Naive thymus-derived CD4-positive, alpha-beta T cell (primary cell): ENCODE measurements around the gene PPM1H. TPM values are rescaled to one million over a fixed set of nuclear protein-coding genes. Genes with fewer than 3 reads are reported as not detected.

Experiments
- ATAC-seq: fragments of 150-1000 bp; cut with Tn5 transposase; 2 replicates; pipeline ENCODE4 v1.10.0; 2021; ENCODE audit warnings: mild to moderate bottlenecking, moderate library complexity
- CTCF ChIA-PET: fragments of 350-600 bp; sonication (Branson Sonifier 250); formaldehyde crosslinking; loops from one replicate; lab custom pipeline; 2021; ENCODE audit warnings: antibody characterized with exemption; lab: Charles Lee
- POLR2A ChIA-PET: fragments of 350-600 bp; sonication (Branson Sonifier 250); formaldehyde crosslinking; loops from one replicate; lab custom pipeline; 2021; ENCODE audit warnings: antibody characterized with exemption, inconsistent platforms; lab: Charles Lee
- DNase-seq, 9 donors: peaks; one replicate each; pipeline versions ENCODE4 v3.0.0 to v3.0.0-alpha.2; 2020 to 2022; ENCODE audit warnings: mixed read lengths in 1 of 9
- H3K27ac ChIP-seq: one replicate; pipeline ENCODE4 v1.7.0; 2013; ENCODE audit warnings: mild to moderate bottlenecking, low read depth, low read length, moderate library complexity
- H3K27me3 ChIP-seq, 2 donors: one replicate each; pipeline ENCODE4 v1.7.0; 2013; ENCODE audit warnings: low read length in 2 of 2, mild to moderate bottlenecking in 2 of 2, moderate library complexity in 2 of 2; ENCODE audit not compliant: control insufficient read depth in 2 of 2, insufficient read depth in 2 of 2
- H3K36me3 ChIP-seq, 3 experiments: 1 replicate in 2 of 3; 2 replicates in 1 of 3; pipeline ENCODE4 v1.7.0; 2013; ENCODE audit warnings: low read length in 3 of 3, mild to moderate bottlenecking in 3 of 3, moderate library complexity in 1 of 3; ENCODE audit not compliant: insufficient read depth in 3 of 3, control insufficient read depth in 2 of 3
- H3K4me1 ChIP-seq, 2 donors: one replicate each; pipeline ENCODE4 v1.7.0; 2013; ENCODE audit warnings: low read length in 2 of 2, mild to moderate bottlenecking in 2 of 2, moderate library complexity in 1 of 2; ENCODE audit not compliant: control insufficient read depth in 2 of 2, insufficient read depth in 2 of 2
- H3K4me3 ChIP-seq: 2 replicates; pipeline ENCODE4 v1.7.0; 2013; ENCODE audit warnings: mild to moderate bottlenecking, low read length
- H3K9me3 ChIP-seq, 3 experiments: 1 replicate in 2 of 3; 2 replicates in 1 of 3; pipeline ENCODE4 v1.7.0; 2013; ENCODE audit warnings: low read length in 3 of 3; ENCODE audit not compliant: control insufficient read depth in 2 of 3
- H3K27ac Mint-ChIP-seq, 9 donors: one replicate each; pipeline ENCODE4 v1.8.0; 2020 to 2022; ENCODE audit warnings: mixed read lengths in 9 of 9, mild to moderate bottlenecking in 8 of 9, moderate library complexity in 5 of 9, inconsistent platforms in 2 of 9
- H3K27me3 Mint-ChIP-seq, 5 donors: one replicate each; pipeline ENCODE4 v1.8.0; 2021 to 2022; ENCODE audit warnings: mixed read lengths in 5 of 5, mild to moderate bottlenecking in 1 of 5
- H3K36me3 Mint-ChIP-seq, 5 donors: one replicate each; pipeline ENCODE4 v1.8.0; 2020 to 2022; ENCODE audit warnings: mixed read lengths in 5 of 5, mild to moderate bottlenecking in 3 of 5, inconsistent platforms in 1 of 5
- H3K4me1 Mint-ChIP-seq, 7 donors: one replicate each; pipeline ENCODE4 v1.8.0; 2020 to 2022; ENCODE audit warnings: mixed read lengths in 7 of 7, mild to moderate bottlenecking in 3 of 7, inconsistent platforms in 1 of 7
- H3K4me3 Mint-ChIP-seq, 10 donors: one replicate each; pipeline ENCODE4 v1.8.0; 2020 to 2022; ENCODE audit warnings: mild to moderate bottlenecking in 10 of 10, mixed read lengths in 10 of 10, moderate library complexity in 6 of 10, inconsistent platforms in 2 of 10
- H3K9me3 Mint-ChIP-seq, 11 donors: one replicate each; pipeline ENCODE4 v1.8.0; 2020 to 2022; ENCODE audit warnings: mixed read lengths in 11 of 11, mild to moderate bottlenecking in 4 of 11, inconsistent platforms in 1 of 11, moderate library complexity in 1 of 11
- intact Hi-C, 2 donors: fragments of 100-400 bp; cut with micrococcal nuclease; formaldehyde crosslinking; loops; one replicate each; pipeline ENCODE4 v1.15.1; 2023
- polyA plus RNA-seq, 2 donors: library from polyadenylated mRNA; unstranded; fragments of 300-500 nt; fragmentation: Illumina TruSeq; gene quantifications; one replicate each; pipeline ENCODE4 v1.2.3, GENCODE V29; 2021
- total RNA-seq, 6 experiments: library from RNA in 5 of 6; stranded (reverse) in 5 of 6; gene quantifications; 1 replicate in 5 of 6; 2 replicates in 1 of 6; pipeline ENCODE4 v1.2.3 and lab custom pipeline; 2021 to 2026

Gene PPM1H
- total RNA-seq (1 to 10 TPM in 1 of 5 experiments, under 1 TPM in 2, not detected in 2; 0.08 to 2.1 (median 0.34) TPM), polyA plus RNA-seq (not detected), total RNA-seq (lab: John Stamatoyannopoulos, UW) (not detected)

GRCh38 chr12:62934799-62935674 lies at the start of gene PPM1H:
Gene PPM1H (minus strand): TSS chr12:62935150. CDS start chr12:62934736, 414 bp downstream.
- Mint-ChIP-seq H3K4me3 (peak within 1 kb of the TSS; percentile 76 to 88 (median 84)), H3K27ac (no peak within 1 kb of the TSS), H3K9me3 (peaks cover 0 to 3% (median 0%) of the 10 kb centered on the region in 11 donors), H3K36me3 (peaks cover 0 to 2% (median 0%) of the 10 kb centered on the region in 5 donors), H3K4me1 (peaks cover 12 to 14% (median 13%) of the 10 kb centered on the region in 7 donors), H3K27me3 (peaks cover 33 to 61% (median 38%) of the 10 kb centered on the region in 5 donors)
- intact Hi-C loops = no loop called here
- Histone ChIP-seq H3K27me3 (peaks cover 6 to 7% of the 10 kb centered on the region in 2 donors), H3K27ac (no peak within 1 kb of the TSS), H3K4me1 (no peaks in the 10 kb centered on the region), H3K9me3 (no peaks in the 10 kb centered on the region), H3K4me3 (peak within 1 kb of the TSS; percentile 30), H3K36me3 (no peaks in the 10 kb centered on the region)
- peak; percentile 81 for ATAC-seq
- ChIA-PET POLR2A (no interaction called here), CTCF (interaction anchor here (0.6 kb wide), 1 partner anchor 689 kb away, joined by 4 read pairs; no protein-coding TSS in a partner anchor)
- peak in 6 of 9 donors; percentile 4 to 14 (median 9) for DNase-seq

- Histone ChIP-seq H3K27me3 (no peaks in the 10 kb centered on the region), H3K27ac (no peak overlapping the region), H3K4me3 (no peak overlapping the region), H3K9me3 (no peaks in the 10 kb centered on the region), H3K4me1 (no peaks in the 10 kb centered on the region), H3K36me3 (no peaks in the 10 kb centered on the region)
- intact Hi-C loops = no loop called here
- DNase-seq (no peak), ATAC-seq (no peak)
- ChIA-PET CTCF (no interaction called here), POLR2A (no interaction called here)
- Mint-ChIP-seq H3K27me3 (peaks cover 0 to 4% (median 0%) of the 10 kb centered on the region in 5 donors), H3K4me3 (no peak overlapping the region), H3K4me1 (no peaks in the 10 kb centered on the region), H3K27ac (no peak overlapping the region), H3K9me3 (peaks cover 0 to 4% (median 0%) of the 10 kb centered on the region in 11 donors), H3K36me3 (no peaks in the 10 kb centered on the region)
Measured at GRCh38 chr12:62983594-62983993, 48.6 kb upstream of the PPM1H start.

GRCh38 chr12:62978768-62979167 lies 43.8 kb upstream of the PPM1H start:
- no peak overlapping the region for H3K27ac ChIP-seq
- no peaks in the 10 kb centered on the region for H3K9me3 ChIP-seq
- no peaks in the 10 kb centered on the region for H3K4me1 Mint-ChIP-seq
- CTCF ChIA-PET = no interaction called here
- H3K4me3 Mint-ChIP-seq = no peak overlapping the region
- ATAC-seq (no peak), DNase-seq (no peak)
- no peaks in the 10 kb centered on the region for H3K36me3 Mint-ChIP-seq
- POLR2A ChIA-PET = no interaction called here
- H3K9me3 Mint-ChIP-seq = peaks cover 0 to 6% (median 0%) of the 10 kb centered on the region in 11 donors
- H3K27ac Mint-ChIP-seq = no peak overlapping the region
- no peaks in the 10 kb centered on the region for H3K27me3 ChIP-seq
- H3K4me1 ChIP-seq = no peaks in the 10 kb centered on the region
- intact Hi-C loops = no loop called here
- H3K4me3 ChIP-seq = no peak overlapping the region
- H3K27me3 Mint-ChIP-seq = peaks cover 0 to 4% (median 0%) of the 10 kb centered on the region in 5 donors
- no peaks in the 10 kb centered on the region for H3K36me3 ChIP-seq

GRCh38 chr12:62977883-62978282 lies 42.9 kb upstream of the PPM1H start:
- peaks cover 0 to 6% (median 0%) of the 10 kb centered on the region in 11 donors for H3K9me3 Mint-ChIP-seq

GRCh38 chr12:62977418-62977817 lies 42.5 kb upstream of the PPM1H start:
- Mint-ChIP-seq H3K4me1 (no peaks in the 10 kb centered on the region), H3K36me3 (no peaks in the 10 kb centered on the region), H3K27me3 (peaks cover 0 to 4% (median 0%) of the 10 kb centered on the region in 5 donors), H3K4me3 (no peak overlapping the region), H3K9me3 (peaks cover 0 to 6% (median 0%) of the 10 kb centered on the region in 11 donors), H3K27ac (no peak overlapping the region)
- no peaks in the 10 kb centered on the region for H3K27me3 ChIP-seq
- ChIA-PET POLR2A (no interaction called here), CTCF (no interaction called here)
- H3K9me3 ChIP-seq = no peaks in the 10 kb centered on the region
- H3K36me3 ChIP-seq = no peaks in the 10 kb centered on the region
- H3K4me1 ChIP-seq = no peaks in the 10 kb centered on the region
- no peak overlapping the region for H3K4me3 ChIP-seq
- no peak overlapping the region for H3K27ac ChIP-seq
- intact Hi-C loops = no loop called here
- no peak for DNase-seq
- no peak for ATAC-seq

More at GRCh38 chr12:62977883-62978282, 42.9 kb upstream of the PPM1H start:
- Mint-ChIP-seq H3K27ac (no peak overlapping the region), H3K4me1 (no peaks in the 10 kb centered on the region), H3K4me3 (no peak overlapping the region), H3K36me3 (no peaks in the 10 kb centered on the region), H3K27me3 (peaks cover 0 to 4% (median 0%) of the 10 kb centered on the region in 5 donors)
- H3K4me1 ChIP-seq = no peaks in the 10 kb centered on the region
- DNase-seq (no peak), ATAC-seq (no peak)
- no peaks in the 10 kb centered on the region for H3K27me3 ChIP-seq
- no peak overlapping the region for H3K4me3 ChIP-seq
- intact Hi-C loops = no loop called here
- no peak overlapping the region for H3K27ac ChIP-seq
- CTCF ChIA-PET = no interaction called here
- no peaks in the 10 kb centered on the region for H3K9me3 ChIP-seq
- H3K36me3 ChIP-seq = no peaks in the 10 kb centered on the region
- POLR2A ChIA-PET = no interaction called here

- H3K36me3 ChIP-seq = no peaks in the 10 kb centered on the region
- ChIA-PET CTCF (no interaction called here), POLR2A (no interaction called here)
- Mint-ChIP-seq H3K27ac (no peak overlapping the region), H3K36me3 (no peaks in the 10 kb centered on the region), H3K27me3 (no peaks in the 10 kb centered on the region), H3K4me3 (no peak overlapping the region), H3K4me1 (no peaks in the 10 kb centered on the region), H3K9me3 (peaks cover 0 to 3% (median 0%) of the 10 kb centered on the region in 11 donors)
- intact Hi-C loops = no loop called here
- no peaks in the 10 kb centered on the region for H3K27me3 ChIP-seq
- H3K4me3 ChIP-seq = no peak overlapping the region
- H3K27ac ChIP-seq = no peak overlapping the region
- no peaks in the 10 kb centered on the region for H3K4me1 ChIP-seq
- H3K9me3 ChIP-seq = no peaks in the 10 kb centered on the region
- no peak for ATAC-seq
- no peak for DNase-seq
Measured at GRCh38 chr12:62976110-62976662, 41.2 kb upstream of the PPM1H start.
